HG03039 (cell line): ENCODE measurements around the gene RAB29.

ENCODE experiments used
- ATAC-seq: cut with Tn5 transposase; IDR thresholded peaks from one replicate; pipeline ENCODE4 v1.9.1; 2021; ENCODE audit warnings: mild to moderate bottlenecking, moderate library complexity; ENCODE audit not compliant: unreplicated experiment

RAB29 gene

DNA sequence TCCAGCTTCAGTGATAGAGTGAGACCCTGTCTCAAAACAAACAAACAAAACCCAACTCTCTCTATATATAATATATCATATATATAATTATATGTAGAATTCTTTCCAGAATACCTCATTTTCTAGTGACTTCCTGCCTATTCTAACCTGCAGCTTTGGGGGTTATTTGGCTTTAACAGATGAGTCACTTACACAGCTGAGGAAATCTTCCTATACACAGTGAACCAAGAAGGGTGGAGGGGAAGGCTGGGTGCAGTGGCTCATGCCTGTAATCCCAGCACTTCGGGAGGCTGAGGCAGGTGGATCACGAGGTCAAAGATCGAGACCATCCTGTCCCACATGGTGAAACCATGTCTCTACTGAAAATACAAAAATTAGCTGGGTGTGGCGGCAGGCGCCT, 9.2 kb downstream of the RAB29 start:
- ATAC-seq, result no peak

DNA sequence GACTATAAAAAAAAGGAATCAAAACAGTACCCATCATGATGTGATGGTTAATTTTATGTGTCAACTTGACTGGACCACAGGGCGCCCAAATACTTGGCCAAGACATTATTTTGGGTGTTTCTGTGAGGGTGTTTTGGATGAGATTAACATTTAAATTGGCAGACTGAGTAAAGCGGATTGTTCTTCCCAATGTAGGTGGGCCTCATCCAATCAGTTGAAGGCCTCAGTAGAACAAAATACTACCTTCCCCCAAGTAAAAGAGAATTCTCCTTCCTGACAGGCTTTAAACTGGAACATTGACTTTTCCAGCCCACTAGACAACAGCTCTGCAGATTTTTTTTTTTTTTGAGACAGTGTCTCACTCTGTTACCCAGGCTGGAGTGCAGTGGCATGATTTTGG, 10.7 kb downstream of the RAB29 start:
- ATAC-seq, result no peak

DNA sequence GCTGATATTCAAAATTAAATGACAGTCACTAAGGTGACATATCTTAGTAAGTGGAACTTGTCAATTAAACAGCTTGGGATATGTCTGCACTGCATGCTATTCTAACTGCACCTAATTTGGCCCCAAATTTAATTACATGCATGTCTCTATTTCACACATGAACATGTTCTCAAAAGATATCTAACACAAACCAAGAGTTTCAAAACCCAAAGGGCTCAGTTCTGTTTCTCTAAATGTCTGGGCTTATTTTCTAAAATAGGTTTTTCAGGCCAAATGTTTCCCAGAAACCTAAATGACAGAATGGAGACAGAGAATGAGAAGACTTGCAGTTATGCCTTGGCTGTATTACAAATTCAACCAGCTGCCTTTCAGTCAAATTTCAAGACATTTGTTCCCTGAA, 11.3 kb downstream of the RAB29 start:
- no peak for ATAC-seq

DNA sequence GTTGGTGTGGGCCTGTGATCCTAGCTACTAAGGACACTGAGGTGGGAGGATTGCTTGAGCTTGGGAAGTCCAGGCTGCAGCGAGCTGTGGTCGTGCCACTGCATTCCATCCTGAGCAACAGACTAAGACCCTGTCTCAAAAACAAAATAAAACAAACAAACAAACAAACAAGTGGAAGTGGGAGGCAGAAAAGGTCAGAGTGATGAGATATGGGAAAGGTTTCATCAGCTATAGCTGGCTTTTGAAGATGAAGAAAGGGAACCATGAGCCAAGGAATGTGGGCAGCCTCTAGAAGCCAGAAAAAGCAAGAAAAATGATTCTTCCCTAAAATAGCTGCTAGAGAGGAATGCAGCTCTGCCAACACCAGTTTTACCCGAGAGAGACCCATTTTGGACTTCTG, 14.7 kb downstream of the RAB29 start:
- ATAC-seq, result no peak

DNA sequence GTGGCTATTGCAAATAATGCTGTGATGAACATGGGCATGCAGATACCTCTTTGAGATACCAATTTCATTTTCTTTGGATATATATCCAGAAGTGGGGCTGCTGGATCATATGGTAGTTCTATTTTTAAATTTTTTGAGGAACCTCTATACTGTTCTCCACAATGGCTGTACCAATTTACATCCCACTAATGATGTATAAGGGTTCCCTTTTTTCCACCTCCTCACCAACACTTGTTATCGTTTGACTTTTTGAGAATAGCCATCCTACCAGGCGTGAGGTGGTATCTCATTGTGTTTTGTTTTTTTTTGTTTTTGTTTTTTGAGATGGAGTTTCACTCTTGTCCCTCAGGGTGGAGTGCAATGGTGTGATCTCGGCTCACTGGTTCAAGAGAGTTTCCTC, 18.7 kb downstream of the RAB29 start:
- ATAC-seq, result no peak

DNA sequence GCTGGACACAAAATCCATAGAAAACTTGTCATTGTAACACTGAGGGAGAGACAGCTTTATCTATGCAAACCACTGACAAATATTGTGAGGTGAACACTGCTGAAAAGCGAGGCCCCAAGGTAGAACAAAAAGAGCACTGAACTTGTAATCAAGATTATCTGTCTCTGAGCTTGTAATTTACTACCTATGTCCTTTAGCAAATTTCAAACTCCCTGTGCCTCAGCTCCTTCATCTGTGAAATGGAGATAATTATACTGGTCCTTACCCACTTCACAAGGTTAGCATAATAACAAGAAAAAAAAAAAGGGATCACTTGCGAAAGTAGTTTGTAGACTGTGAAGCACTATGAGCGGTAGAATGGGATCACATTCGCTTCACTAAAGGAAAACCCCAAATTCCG, 20.4 kb downstream of the RAB29 start:
- no peak for ATAC-seq

DNA sequence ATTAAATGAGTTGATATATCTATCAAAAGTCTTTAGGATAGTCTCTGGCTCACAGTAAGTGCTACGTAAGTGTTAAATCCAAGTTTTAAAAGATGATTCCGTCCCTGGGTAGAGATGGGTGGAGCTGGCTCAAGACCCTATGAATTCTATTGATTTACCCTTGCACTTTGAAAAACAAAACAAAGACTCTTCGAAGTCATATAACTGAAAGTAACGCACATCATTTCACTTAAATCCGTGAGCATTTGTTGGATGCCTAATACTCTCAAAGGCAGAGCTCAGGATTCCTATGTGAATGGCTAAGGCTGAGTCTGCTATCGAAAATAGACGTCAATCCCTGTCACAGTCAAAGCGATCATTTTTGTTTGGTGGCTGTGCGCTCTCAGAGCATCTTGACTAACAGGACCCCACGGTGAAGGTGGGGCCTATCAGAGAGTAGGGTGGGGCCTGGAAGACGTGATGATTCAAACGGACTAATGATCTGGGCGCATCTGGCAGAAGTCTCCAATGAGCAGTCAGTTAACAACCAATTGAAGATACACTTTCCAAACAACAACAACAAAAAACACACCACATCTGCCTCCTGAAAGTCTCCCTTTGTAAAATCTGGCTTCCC, 24.1 kb downstream of the RAB29 start:
- ATAC-seq, result no peak

DNA sequence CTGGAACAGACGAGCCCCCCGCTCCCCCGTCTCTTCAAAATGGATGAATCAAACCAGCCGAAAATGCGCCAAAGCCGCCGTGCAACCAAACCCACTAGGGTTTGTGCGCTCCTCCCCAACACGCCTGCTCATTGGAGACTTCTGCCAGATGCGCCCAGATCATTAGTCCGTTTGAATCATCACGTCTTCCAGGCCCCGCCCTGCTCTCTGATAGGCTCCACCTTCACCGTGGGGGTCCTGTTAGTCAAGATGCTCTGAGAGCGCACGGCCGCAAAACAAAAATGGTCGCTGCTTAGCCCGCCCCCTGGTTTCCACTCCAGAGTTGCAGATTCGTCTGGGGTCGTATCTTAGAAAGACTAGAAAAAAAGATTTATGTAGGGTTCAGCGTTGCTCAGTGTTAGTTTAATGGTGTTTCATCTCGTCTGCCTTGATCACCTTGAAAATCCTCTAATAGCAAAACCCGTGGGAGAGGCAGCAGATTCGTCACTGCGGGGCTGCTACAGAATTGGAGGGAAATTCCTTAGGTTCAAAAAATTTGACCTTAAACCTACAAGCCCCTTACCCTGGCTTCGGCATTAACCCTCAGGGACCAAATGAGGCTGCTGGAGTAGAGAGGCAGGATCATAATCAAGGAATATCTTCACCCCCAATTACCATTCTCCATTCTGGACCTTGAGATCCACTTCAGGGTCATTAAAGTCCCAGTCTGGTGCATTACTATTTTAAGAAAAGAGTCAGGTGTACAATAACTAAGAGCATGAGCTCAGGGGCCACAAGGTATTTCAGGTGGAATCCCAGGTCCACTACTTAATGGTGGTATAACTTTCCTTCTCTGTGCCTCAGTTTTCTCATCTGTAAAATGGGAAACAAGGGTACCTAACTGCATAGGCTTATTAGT, 24.9 kb downstream of the RAB29 start, which contains the start of gene NUCKS1:
Gene NUCKS1, minus strand, starts transcription at position 45 of the 898 bp plus-strand sequence. CDS start 209 bp downstream, outside the sequence.
- ATAC-seq, result peak; percentile 67

DNA sequence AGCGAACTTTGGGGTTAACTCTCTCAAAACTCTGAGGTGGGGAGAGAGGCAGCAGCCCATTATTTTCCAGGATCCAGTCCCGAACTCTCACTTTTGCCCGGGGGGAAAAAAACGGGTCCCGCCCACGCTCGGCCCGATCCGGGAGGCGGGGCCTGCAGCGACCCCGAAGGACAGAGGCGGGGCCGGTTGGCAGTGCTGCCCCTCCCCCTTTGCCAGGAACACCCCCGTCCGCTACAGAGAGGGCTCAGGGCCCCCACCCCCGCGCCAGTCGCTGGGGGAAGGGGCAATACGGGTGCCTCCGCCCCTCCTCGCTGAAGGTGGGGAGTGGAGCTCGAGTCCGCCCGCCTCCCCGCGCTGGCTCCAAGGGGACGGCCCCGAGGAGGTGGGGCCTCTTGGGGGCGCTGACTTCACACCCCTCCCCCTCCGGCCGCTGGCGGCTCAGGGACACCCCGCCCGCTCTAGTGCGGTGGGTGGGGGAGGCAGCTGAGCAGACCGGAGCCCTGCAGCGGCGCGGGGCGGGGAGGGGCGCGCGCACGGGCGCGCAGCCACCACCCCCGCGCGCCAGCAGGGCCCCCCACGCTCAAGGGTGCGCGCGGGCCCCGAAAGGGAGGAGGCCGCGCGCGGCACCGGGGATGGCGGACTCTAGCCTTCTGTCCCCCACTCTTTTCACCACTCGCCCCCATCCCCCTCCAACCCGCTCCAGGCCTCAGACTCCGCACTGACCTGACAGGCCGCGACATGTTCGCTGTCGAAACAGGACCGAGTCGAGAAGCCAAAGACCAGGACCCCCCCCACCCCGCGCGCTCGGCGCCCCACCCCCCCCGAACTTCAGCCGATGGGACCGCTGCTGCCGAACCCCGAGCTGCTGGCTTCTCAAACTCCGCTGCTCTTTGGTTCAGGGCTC, 25.8 kb downstream of the RAB29 start:
- peak; percentile 73 for ATAC-seq

DNA sequence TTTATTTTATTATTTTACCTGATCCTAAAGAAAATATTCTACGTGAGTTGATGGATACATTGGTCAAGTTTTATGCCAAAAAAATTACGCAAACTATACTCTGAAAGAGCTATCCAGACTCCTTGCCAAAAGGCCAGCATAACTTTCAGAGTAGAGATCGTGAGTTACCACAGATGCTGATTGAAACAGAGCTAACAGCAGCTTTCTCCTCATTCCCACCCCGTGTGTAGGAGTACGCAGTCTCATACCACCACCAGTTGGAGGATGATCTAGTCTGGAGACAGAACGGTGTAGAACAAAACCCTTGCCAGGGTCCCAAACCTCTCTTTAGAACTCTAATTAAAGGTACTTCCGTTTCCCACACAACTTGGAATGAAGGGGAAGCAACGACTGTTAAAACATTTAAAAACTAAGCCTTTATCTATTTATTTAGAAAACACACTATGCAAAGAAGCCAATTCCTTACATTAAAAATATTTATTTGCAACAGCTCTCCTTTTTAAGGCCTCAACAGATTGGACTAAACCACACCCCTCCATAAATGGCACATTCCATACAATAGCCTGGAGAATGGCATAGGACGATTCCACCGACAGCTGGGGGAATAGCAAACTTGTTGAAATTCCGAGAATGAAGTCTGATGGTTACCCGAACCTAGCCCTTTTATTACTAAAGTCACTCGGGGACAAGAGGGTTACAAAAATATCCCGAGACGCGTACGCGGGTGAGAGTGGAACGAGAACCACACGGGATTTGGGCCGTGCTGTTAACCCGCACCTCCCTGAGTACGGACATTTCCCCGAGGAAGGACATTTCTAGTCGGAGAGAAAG, 26.7 kb downstream of the RAB29 start:
- peak; percentile 9 for ATAC-seq

DNA sequence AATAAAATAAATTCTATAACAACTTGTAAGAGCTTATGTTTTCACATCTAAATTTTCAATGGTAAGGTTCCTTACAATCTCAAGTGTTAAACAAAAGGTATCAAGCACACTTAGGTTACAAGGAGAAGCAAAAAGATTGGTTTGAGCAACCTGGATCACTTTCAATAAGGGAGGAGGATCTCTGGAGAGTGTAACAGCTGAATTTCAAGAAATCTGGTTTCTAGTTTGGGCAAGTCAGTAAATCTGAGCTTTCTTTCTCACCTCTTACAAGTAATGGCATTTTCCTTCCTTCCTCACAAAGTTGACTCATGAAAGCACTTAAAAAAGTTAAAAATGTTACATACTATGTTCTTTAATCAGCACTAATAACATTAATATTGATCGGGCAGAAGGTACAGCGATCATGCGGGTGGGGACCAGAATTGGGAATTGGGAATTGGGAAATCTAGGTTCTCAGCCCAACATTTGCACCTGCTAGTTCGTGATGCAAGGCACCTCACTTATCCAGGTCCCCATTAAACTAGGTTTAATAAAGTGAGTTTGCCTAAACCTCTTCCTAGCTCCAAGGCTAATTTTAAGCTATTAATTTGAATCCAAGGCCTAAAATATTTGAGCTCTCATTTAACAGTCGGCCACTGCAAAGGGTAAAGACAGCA, 28.4 kb downstream of the RAB29 start:
- ATAC-seq, result no peak

DNA sequence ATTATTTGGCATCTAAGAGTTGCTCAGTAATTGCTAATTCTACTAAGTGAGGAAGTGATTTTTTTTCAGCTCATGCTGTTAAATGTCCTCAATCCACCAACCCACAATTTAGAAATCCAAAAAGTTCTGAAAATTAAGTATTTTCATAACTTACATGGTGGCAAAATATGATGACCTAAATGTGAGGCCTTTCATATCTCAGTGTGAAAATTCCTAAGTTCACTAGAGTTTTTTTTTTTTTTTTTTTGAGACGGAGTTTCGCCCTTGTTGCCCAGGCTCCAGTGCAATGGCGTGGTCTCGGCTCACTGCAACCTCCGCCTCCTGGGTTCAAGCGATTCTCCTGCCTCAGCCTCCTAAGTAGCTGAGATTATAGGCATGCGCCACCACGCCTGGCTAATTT, 30.9 kb downstream of the RAB29 start:
- ATAC-seq, result no peak

DNA sequence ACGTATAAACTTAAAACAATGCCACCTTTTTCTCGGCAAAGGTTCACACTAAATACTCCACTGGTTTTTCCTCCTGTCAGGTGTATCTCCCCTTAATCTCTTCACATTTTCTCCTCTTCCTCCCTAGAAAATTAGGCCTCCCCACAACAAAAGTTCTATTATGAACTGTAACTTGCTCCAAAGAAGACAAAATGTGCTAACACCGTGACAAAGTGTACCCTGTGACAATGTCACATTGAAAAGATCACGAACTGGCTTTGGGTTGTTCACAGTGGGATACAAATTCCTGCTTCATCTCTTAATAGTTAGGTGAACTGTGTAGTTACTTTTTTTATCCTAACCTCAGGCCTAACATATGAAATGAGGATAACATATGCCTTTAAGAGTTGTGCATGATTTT, 31.3 kb downstream of the RAB29 start:
- no peak for ATAC-seq

DNA sequence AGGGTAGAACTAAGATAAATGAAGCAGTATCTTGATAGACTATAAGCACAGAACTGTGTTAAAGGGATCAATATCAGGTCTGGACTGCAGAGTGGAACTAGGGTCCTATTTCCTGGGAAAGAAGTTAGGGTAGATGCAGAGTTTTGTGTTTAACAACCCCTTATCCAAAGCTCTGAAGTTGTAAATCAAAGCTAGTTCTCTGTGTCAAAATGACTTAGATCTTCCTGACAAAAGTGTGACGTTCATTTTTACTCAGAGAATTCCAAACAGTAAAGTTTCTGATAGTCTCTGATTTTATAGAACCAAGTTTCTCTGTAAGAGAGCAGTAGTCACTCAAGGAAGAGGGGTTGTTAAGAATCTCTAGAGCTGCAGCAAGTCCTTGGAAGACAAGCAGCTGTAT, 33.6 kb downstream of the RAB29 start:
- no peak for ATAC-seq

DNA sequence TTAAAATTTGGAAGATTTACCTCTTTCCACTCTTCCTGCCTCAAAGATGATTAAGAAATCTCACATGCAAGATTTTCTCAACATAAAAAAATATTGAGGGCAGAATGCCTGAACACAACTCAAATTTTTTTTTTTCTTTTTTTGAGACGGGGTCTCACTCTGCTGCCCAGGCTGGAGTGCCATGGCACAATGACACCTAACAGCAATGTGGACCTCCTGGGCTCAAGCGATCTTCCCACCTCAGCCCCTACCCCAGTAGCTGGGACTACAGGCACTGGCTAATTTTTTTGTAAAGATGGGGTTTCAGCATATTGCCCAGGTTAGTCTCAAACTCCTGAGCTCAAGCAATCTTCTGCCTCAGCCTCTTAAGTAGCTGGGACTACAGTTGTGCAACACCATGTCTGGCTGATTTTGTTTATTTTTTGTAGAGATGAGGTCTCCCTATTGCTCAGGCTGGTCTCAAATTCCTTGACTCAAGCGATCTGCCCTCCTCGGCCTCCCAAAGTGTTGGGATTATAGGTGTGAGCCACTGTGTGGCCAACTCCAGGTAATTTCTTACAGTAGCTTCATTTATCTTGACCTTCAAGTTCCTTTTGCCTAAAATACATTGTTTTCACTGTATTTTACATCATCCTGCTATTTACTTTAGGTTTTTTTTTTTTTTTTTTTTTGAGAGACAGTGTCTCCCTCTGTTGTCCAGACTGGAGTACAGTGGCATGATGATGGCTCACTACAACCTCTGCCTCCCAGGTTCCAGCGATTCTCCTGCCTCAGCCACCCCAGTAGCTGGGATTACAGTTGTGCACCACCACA, 35.7 kb downstream of the RAB29 start:
- no peak for ATAC-seq

DNA sequence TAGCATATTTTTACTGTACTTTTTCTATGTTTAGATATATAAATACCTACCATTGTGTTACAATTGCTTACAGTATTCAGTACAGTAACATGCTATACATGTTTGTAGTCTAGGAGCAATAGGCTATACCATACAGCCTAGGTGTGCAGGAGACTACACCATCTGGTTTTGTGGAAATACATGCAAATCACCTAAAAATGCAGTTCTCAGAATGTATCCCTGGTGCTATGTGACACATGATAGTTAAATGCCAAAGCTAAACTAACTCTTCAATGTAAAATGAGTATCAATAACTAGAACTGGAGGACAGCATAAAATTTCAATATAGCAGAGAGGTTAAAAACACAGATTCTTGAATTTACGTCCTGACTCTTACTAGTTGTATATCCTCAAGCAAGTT, 40.1 kb downstream of the RAB29 start:
- ATAC-seq, result no peak

DNA sequence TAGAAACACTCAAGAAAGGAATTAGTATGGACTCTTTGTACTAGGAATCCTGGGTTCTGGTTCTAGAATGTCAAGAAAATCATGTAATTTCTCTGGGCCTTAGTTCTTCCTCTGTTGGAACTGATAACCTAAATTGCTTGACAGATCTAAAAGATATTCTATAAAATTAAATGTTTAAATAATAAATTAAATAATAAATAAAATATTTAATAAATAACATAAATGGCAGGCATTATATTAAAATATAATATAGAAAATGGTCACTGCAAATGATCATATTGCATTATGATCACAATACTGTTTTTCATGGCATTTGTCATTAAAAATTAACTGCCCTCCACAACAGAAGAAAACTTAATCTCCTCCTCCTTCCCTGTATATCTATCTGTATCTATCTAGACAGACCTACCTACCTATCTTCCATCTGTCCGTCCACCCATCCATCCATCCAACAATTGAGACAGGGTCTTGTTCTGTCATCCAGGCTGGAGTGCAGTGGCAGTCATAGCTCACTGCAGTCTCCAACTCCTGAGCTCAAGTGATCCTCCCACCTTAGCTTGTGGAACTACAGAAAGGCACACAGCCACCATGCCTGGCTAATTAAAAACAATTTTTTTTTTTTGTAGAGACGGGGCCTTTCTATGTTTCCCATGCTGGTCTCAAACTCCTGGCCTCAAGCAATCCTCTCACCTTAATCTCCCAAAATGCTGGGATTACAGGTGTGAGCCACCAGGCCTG, 41.7 kb downstream of the RAB29 start:
- ATAC-seq, result no peak

DNA sequence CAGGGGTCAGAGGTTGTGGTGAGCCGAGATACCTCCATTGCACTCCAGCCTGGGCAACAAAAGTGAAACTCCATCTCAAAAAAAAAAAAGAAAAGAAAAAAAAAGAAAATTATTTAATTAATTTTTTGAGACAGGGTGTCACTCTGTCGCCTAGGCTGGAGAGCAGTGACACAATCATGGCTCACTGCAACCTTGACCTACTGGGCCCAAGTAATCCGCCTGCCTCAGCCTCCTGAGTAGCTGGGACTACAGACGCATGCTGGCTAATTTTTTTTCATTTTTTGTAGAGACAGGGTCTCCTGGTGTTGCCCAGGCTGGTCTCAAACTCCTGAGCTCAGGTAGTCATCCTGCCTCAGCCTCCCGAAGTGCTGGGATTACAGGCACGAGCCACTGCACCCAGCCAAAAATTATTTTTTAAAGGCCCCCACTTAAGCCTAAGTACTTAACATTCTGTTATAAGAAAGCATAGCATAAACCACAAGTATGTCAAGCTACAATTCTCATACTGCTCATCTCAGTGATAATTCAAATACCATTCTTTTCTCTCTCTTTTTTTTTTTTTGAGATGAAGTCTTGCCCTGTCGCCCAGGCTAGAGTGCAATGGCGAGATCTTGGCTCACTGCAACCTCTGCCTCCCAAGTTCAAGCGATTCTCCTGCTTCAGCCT, 45.2 kb downstream of the RAB29 start:
- no peak for ATAC-seq
